Measurements from ENCODE around the gene WDR5B.

GRCh38 chr3:122365073-122365472 is 50.8 kb downstream of the WDR5B start:
- no peak for TF ChIP-seq CTCF (IDR thresholded peaks at IDR 0.05)
- no peak for TF ChIP-seq POLR2A (IDR thresholded peaks at IDR 0.05)

Data from Peyer's patch (tissue), 4 donors.